Measurements from ENCODE around the gene SLC16A1. TPM values are rescaled to one million over a fixed set of nuclear protein-coding genes. Genes with fewer than 3 reads are reported as not detected.

The SLC16A1 gene
- total RNA-seq, 1 donor from 2014 or later: 149 TPM

DNA sequence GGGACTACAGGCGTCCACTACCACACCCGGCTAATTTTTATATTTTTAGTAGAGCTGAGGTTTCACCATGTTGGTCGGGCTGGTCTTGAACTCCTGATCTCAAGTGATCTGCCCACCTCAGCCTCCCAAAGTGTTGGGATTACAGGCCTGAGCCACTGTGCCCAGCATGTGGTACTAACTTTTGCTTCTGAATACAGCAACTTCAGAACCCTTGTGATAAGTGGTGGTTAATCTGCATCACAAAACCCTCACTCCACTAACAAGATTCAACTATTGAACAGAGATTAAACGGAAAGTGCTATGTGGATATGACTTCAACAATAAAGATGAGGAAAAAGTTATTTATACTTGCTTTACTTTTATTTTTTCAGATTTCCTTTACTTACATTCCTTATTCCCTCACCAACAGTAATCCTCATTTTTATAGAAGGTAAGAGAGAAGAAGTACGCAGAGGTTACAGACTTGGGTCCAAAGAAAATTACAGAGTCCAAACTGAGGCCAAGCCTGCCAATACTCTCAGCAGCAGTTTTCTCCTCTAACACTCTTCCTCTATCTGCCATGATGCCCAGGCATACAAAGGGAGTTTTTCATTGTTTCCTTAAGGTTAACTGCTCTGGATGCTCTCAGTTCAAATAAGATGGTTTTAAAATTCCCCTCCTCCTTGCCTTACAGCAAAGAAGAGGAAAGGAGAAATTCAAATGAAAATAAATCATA, 44.3 kb downstream of the SLC16A1 start:
- DNase-seq (ENCODE audit: low spot score): peak; percentile 48
- H3K9me3 Mint-ChIP-seq: peaks cover under 1% of the 10 kb centered on the region
- TF ChIP-seq EZH2 (IDR thresholded peaks at IDR 0.05): no peak
- TF ChIP-seq, protein P1, sequence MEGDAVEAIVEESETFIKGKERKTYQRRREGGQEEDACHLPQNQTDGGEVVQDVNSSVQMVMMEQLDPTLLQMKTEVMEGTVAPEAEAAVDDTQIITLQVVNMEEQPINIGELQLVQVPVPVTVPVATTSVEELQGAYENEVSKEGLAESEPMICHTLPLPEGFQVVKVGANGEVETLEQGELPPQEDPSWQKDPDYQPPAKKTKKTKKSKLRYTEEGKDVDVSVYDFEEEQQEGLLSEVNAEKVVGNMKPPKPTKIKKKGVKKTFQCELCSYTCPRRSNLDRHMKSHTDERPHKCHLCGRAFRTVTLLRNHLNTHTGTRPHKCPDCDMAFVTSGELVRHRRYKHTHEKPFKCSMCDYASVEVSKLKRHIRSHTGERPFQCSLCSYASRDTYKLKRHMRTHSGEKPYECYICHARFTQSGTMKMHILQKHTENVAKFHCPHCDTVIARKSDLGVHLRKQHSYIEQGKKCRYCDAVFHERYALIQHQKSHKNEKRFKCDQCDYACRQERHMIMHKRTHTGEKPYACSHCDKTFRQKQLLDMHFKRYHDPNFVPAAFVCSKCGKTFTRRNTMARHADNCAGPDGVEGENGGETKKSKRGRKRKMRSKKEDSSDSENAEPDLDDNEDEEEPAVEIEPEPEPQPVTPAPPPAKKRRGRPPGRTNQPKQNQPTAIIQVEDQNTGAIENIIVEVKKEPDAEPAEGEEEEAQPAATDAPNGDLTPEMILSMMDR (IDR thresholded peaks at IDR 0.05): no peak
- TF ChIP-seq EZH2phosphoT487 (IDR thresholded peaks at IDR 0.05): no peak
- H3K36me3 Mint-ChIP-seq: peaks cover 22% of the 10 kb centered on the region
- no peak overlapping the region for H3K9ac ChIP-seq
- H4K20me1 ChIP-seq (ENCODE audit: low read depth): peaks cover 12% of the 10 kb centered on the region
- no peaks in the 10 kb centered on the region for H3K27me3 ChIP-seq
- H3K4me1 ChIP-seq: peaks cover 28% of the 10 kb centered on the region
- H3K27me3 Mint-ChIP-seq (ENCODE audit: insufficient read depth, low read depth): no peaks in the 10 kb centered on the region
- peak overlapping the region; percentile 5 for H3K27ac Mint-ChIP-seq
- H2AFZ ChIP-seq (replicated peaks): no peak overlapping the region
- H3K4me2 ChIP-seq: peak overlapping the region; percentile 8
- peaks cover 11% of the 10 kb centered on the region for H3K4me1 Mint-ChIP-seq
- no peak overlapping the region for H3K4me3 Mint-ChIP-seq
- H3K9me3 ChIP-seq (ENCODE audit: low read depth): no peaks in the 10 kb centered on the region
- peaks cover 12% of the 10 kb centered on the region for H3K36me3 ChIP-seq
- H3K27ac ChIP-seq: peak overlapping the region; percentile 85
- peaks cover 72% of the 10 kb centered on the region for H3F3A ChIP-seq (ENCODE audit: low read depth)
- peaks cover 24% of the 10 kb centered on the region for H3K79me2 ChIP-seq (ENCODE audit: low read depth)
- no peak overlapping the region for H3K4me3 ChIP-seq

DNA sequence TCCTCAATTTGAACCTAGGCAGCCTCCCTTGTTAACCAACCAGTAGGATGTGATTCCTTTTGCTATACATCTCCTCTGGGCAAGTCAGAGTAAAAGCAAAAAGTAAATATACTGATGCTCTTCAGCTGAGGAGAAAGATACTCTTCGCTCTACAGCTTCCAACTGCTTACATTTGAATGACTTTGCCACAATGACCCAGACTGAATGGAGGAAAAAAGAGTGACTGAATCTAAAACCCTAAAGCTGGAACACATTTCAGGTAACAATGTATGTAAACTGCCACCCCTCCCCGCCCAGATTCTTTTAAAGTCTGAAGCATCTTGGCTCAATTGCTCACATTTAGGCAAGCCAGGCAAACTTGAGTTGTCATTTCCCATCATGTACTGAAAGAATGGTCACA, 46.1 kb downstream of the SLC16A1 start:
- Histone ChIP-seq H3K27me3 (no peaks in the 10 kb centered on the region), H3K36me3 (peaks cover 12% of the 10 kb centered on the region), H3K4me3 (no peak overlapping the region), H3F3A (ENCODE audit: low read depth) (peaks cover 82% of the 10 kb centered on the region), H3K4me2 (peak overlapping the region; percentile 11), H3K4me1 (peaks cover 42% of the 10 kb centered on the region), H3K79me2 (ENCODE audit: low read depth) (peaks cover 24% of the 10 kb centered on the region), H3K9ac (no peak overlapping the region), H2AFZ (replicated peaks) (no peak overlapping the region), H3K9me3 (ENCODE audit: low read depth) (no peaks in the 10 kb centered on the region), H4K20me1 (ENCODE audit: low read depth) (peaks cover 9% of the 10 kb centered on the region), H3K27ac (no peak overlapping the region)
- H3K4me3 Mint-ChIP-seq: no peak overlapping the region
- peaks cover 21% of the 10 kb centered on the region for H3K36me3 Mint-ChIP-seq
- TF ChIP-seq EZH2 (IDR thresholded peaks at IDR 0.05) (no peak), EZH2phosphoT487 (IDR thresholded peaks at IDR 0.05) (no peak)
- TF ChIP-seq, protein P1 (IDR thresholded peaks at IDR 0.05): no peak
- peaks cover 16% of the 10 kb centered on the region for H3K4me1 Mint-ChIP-seq
- H3K9me3 Mint-ChIP-seq: peaks cover 3% of the 10 kb centered on the region
- DNase-seq (ENCODE audit: low spot score): no peak
- no peak overlapping the region for H3K27ac Mint-ChIP-seq
- H3K27me3 Mint-ChIP-seq (ENCODE audit: insufficient read depth, low read depth): peaks cover 2% of the 10 kb centered on the region

DNA sequence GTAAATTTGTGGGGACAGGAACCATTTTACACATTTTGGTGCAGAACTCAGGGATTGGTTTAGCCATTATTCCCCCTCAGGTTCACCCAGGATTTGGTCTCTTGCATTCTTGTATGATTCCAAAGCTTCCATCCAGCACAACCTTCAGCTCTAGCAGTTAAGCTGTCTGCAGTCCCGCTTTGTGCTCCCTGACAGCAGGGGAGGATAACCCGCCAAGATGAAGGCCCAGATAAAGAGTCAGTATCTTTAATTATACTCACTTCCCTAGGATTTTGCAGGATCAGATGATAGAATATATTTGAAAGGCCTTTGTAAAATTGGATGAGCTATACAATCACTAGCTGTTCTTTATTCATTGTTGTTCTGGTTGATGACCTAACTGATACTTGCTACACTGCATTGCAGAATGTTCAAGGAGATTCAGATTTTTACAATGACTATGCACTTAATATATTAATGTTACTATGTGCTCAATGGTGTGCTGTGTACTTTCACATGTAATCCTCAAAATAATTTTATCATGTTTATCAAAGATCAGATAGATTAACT, 49.8 kb downstream of the SLC16A1 start:
- Histone ChIP-seq H3K27ac (no peak overlapping the region), H3K36me3 (peaks cover 2% of the 10 kb centered on the region), H2AFZ (replicated peaks) (no peak overlapping the region), H4K20me1 (ENCODE audit: low read depth) (no peaks in the 10 kb centered on the region), H3K9me3 (ENCODE audit: low read depth) (no peaks in the 10 kb centered on the region), H3K4me3 (no peak overlapping the region), H3K79me2 (ENCODE audit: low read depth) (peaks cover 13% of the 10 kb centered on the region), H3K4me2 (no peak overlapping the region), H3K9ac (no peak overlapping the region), H3K27me3 (no peaks in the 10 kb centered on the region), H3F3A (ENCODE audit: low read depth) (peaks cover 59% of the 10 kb centered on the region), H3K4me1 (peaks cover 30% of the 10 kb centered on the region)
- Mint-ChIP-seq H3K36me3 (peaks cover 18% of the 10 kb centered on the region), H3K9me3 (peaks cover 4% of the 10 kb centered on the region), H3K4me1 (peaks cover 9% of the 10 kb centered on the region), H3K4me3 (no peak overlapping the region), H3K27me3 (ENCODE audit: insufficient read depth, low read depth) (peaks cover 2% of the 10 kb centered on the region), H3K27ac (no peak overlapping the region)
- DNase-seq (ENCODE audit: low spot score): peak; percentile 16
- TF ChIP-seq, protein P1 (IDR thresholded peaks at IDR 0.05): no peak
- TF ChIP-seq EZH2 (IDR thresholded peaks at IDR 0.05): no peak
- TF ChIP-seq EZH2phosphoT487 (IDR thresholded peaks at IDR 0.05): no peak
